GM21526 (cell line): ENCODE results near the gene FARP2.

Experiments used
- ATAC-seq: cut with Tn5 transposase; IDR thresholded peaks from one replicate; pipeline ENCODE4 v1.9.1; 2021; ENCODE audit warnings: moderate library complexity; ENCODE audit not compliant: unreplicated experiment, low FRiP score

The FARP2 gene

GRCh38 chr2:241479026-241479898 lies 123.2 kb downstream of the FARP2 start:
- no peak for ATAC-seq

GRCh38 chr2:241481687-241482086 lies 125.6 kb downstream of the FARP2 start:
- no peak for ATAC-seq

DNA sequence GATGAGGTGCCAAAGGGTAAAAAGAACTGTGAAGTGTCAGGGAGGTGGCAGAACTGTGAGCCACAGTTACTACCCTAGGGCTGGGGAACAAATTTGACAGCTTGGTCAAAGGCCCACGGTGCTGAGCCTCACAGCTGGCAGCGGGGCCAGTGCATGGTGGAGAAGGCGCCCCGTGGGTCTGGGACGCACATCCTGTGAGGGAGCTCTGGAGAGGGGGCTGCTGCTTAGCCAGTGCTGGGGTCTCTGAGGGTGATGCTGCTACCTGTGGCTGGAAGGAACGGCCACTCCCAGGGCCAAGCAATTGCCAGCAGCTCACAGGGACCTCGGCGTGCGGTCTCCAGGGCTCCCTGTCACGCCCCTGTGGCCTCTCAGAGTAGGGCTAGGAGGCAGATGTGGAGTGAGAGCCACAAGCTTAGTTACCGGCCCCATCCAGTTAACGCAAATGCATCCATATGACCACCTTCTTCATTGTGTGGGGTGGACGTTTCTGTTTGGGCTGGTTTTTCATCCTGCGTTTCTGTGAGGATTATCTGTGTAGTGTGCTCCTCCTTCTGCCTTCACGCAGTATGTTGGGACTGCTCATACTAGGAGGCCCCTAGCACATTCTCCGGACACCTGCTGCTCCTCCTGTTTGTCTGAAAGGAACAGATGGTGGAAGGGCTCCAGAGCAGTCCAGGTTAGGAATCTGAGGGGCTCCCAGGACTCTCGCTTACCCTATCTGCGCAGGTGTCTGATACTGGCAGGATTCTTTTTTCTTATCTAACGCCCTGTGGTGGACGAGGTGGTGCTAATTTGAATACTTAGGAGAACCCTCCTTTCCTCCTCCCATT lies 126.3 kb downstream of the FARP2 start:
- no peak for ATAC-seq

GRCh38 chr2:241483305-241483704 lies 127.2 kb downstream of the FARP2 start:
- ATAC-seq = no peak

DNA sequence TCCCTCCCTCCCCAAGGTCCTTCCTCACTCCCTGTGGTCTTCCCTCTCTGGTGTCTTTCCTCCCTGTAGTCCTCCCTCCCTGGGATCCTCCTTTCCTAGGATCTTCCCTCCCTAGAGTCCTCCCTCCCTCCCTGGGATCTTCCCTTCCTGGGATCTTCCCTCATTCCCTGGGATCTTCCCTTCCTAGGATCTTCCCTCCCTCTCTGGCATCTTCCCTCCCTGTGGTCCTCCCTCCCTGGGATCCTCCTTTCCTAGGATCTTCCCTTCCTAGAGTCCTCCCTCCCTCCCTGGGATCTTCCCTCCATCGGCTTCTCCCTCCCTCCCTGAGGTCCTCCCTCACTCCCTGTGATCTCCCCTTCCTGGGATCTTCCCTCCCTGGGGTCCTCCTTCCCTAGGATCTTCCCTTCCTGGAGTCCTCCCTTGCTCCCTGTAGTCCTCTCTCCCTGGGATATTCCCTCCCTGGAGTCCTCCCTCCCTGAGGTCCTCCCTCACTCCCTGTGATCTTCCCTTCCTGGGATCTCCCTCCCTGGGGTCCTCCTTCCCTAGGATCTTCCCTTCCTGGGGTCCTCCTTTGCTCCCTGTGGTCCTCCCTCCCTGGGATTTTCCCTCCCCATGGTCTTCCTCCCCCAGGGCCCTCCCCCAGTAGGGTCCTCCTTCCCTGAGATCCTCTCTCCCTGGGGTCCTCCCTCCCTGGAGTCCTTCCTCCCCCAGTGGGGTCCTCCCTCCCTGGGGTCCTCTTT lies 129.3 kb downstream of the FARP2 start:
- no peak for ATAC-seq

GRCh38 chr2:241489088-241489487 lies 133.0 kb downstream of the FARP2 start:
- no peak for ATAC-seq

GRCh38 chr2:241489733-241490680 lies 133.9 kb downstream of the FARP2 start:
- ATAC-seq = no peak

DNA sequence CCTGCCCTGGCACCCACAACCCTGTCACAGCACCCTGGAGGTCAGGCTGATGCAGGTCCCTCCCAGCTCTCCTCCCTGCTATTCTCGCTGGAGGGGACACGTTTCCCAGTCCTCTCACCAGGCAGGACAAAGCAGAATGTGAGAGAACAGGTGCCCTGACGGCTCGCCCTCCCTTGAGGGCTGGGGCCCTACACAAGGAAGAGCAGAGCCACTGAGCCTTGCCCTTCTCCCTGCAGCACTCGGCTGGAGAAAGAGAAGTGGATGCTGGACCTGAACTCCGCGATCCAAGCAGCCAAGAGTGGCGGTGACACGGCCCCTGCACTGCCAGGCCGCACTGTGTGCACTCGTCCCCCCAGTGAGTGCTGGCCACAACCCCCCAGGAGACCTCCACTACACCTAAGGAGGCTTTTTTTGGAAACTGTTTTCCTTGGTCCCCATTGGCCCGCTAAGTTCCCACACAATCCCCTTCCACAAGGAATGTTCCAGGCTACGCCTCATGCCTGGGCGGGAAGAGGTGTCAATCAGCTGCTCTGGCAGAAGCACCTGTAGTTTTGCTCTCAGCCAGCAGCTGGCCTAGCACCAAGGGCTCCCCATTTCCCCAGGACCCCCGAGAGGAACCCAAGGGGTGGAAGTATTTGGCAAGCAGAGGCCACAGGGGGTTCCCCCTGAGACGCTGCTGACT lies 134.9 kb downstream of the FARP2 start:
- ATAC-seq = no peak

- no peak for ATAC-seq
Observed at GRCh38 chr2:241491549-241492173, 135.6 kb downstream of the FARP2 start.

GRCh38 chr2:241492174-241492565 lies 136.1 kb downstream of the FARP2 start:
- no peak for ATAC-seq

- no peak for ATAC-seq
Observed at GRCh38 chr2:241493092-241493491, 137.0 kb downstream of the FARP2 start.

DNA sequence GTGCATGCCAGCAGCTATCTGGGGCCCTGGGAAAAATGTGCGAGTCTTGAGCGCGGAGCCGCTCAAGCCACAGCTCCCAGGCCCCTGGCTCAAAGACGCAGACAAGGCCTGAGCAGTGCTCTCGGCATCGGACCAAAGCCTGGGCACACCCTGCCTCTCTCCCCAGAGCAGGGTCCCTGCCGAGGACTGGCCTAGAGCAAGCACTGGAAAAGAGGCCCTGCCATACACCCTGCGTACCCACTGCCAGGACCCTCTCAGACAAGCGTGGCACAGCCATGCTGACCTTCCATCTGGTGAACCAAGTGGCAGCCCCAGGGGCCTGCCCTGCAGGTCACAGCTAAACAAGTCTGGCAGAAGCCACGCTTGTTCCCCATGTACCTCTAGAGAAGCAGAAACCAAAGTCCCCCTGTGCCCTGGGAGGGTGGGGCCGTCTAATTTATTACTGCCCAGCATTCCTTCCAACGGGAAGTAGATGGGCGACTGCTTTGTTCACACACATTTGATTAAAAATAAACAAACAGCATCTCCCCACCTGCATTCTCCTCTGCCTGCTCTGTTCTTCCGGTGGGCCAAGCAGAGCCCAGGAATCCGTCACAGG lies 138.3 kb downstream of the FARP2 start:
- ATAC-seq = no peak

DNA sequence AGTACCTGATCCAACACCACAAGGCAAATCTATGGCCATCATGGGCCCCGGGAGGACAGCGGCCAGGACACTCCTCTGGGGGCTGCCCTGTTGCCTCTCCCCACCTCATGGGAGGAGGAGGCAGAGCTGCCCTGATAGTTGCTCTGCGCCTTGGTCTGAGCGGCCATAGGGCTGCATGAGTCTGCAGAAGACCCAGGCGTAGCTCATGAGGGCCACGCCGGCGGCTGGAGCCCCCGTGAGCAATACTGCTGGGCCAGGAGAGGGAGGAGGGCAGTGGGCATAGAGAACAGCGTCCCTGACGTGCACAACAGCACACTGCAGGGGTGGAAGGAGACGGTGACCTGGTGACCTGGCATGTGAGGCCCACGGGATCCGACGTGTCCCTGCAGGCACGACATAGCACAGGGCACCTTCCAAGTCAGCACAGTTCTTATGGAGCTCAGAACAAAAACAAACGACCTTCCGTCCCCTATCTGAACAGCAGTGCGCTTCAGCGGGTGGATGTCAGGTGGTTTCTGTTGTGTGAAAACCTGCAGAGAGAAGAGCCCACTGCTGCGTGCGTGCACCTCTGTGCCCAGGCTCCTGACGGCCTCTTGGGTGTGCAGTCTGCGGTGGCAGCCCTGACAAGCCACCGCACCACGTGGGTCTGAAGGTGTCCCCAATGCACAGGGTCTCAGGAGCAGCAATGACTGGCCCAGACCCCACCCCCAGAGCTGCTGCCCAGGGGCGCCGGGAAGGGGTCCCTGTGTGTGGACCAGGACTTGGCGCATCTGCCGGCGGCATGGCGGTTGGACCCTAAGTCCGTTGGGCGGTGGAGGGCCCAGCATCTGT lies 139.3 kb downstream of the FARP2 start:
- ATAC-seq = no peak

DNA sequence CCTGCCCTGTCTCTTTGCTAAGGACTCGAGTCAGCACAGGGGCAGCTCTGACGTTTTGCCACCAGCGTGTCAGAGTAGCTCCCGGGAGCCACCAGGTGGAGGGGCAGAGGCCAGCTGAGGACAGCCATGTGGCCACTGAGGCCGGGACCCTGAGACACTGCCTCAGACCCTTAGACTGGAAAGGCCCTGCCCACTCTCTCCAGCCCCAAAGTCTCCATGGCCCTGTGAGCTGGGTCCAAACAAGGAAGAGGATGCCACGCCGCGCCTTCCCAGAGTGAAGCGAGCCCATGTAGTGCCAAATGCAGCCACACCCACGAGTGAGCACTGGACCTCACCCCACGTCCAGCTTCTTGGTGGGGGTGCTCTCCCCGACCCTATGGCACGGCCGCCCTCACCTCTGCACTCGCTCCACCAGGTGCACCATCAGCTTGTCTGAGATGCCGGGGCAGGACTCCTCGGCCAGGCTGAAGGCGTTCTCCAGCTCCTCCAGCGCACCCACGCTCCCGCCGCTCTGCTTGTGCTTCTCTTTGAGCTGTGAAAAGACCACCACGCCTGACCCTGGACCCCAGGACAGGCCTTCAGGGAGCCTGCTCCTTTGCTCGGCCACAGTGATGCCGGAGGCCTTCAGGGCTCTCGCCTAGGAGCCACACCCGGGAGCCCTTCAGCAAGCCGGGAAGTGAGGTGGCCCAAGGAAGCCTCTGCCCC lies 140.1 kb downstream of the FARP2 start:
- no peak for ATAC-seq

- ATAC-seq = no peak
Observed at GRCh38 chr2:241496904-241497877, 141.1 kb downstream of the FARP2 start.
